HG02852 (cell line): Measurements from ENCODE around the gene ZC3H6.

Source experiments
- ATAC-seq: cut with Tn5 transposase; IDR thresholded peaks from one replicate; pipeline ENCODE4 v1.9.1; 2021; ENCODE audit warnings: mild to moderate bottlenecking, moderate library complexity; ENCODE audit not compliant: unreplicated experiment

Gene ZC3H6

GRCh38 chr2:112275311-112275886 lies at the start of gene ZC3H6:
Gene ZC3H6, plus strand, starts transcription at chr2:112275597. Its CDS starts 398 bp downstream, at chr2:112275995.
- peak; percentile 93 for ATAC-seq

- no peak for ATAC-seq
Observed at GRCh38 chr2:112229348-112229747, 46.0 kb upstream of the ZC3H6 start.

GRCh38 chr2:112230371-112230770 lies 45.0 kb upstream of the ZC3H6 start:
- ATAC-seq = no peak

GRCh38 chr2:112239862-112240261 lies 35.5 kb upstream of the ZC3H6 start:
- ATAC-seq = no peak

GRCh38 chr2:112242384-112242783 lies 33.0 kb upstream of the ZC3H6 start:
- ATAC-seq = no peak

GRCh38 chr2:112243233-112243632 lies 32.2 kb upstream of the ZC3H6 start:
- ATAC-seq = no peak

GRCh38 chr2:112244854-112245253 lies 30.5 kb upstream of the ZC3H6 start:
- no peak for ATAC-seq

- no peak for ATAC-seq
Observed at GRCh38 chr2:112251271-112251670, 24.1 kb upstream of the ZC3H6 start.

- no peak for ATAC-seq
Observed at GRCh38 chr2:112253261-112253815, 22.1 kb upstream of the ZC3H6 start.

GRCh38 chr2:112254466-112255240 lies 20.7 kb upstream of the ZC3H6 start, which contains the start of gene ZC3H8:
Gene ZC3H8, minus strand, starts transcription at chr2:112255042. Its CDS starts 61 bp downstream, at chr2:112254981.
- peak; percentile 90 for ATAC-seq

- no peak for ATAC-seq
Observed at GRCh38 chr2:112255875-112256274, 19.5 kb upstream of the ZC3H6 start.

GRCh38 chr2:112256654-112257053 lies 18.7 kb upstream of the ZC3H6 start:
- ATAC-seq = no peak

GRCh38 chr2:112257575-112257974 lies 17.8 kb upstream of the ZC3H6 start:
- no peak for ATAC-seq

GRCh38 chr2:112259509-112260294 lies 15.7 kb upstream of the ZC3H6 start:
- peak; percentile 45 for ATAC-seq

GRCh38 chr2:112260295-112260625 lies 15.1 kb upstream of the ZC3H6 start:
- no peak for ATAC-seq

GRCh38 chr2:112262876-112263275 lies 12.5 kb upstream of the ZC3H6 start:
- ATAC-seq = no peak

- ATAC-seq = no peak
Observed at GRCh38 chr2:112268547-112268946, 6.8 kb upstream of the ZC3H6 start.

GRCh38 chr2:112272669-112273068 lies 2.7 kb upstream of the ZC3H6 start:
- ATAC-seq = no peak

- no peak for ATAC-seq
Observed at GRCh38 chr2:112273349-112273748, 2.0 kb upstream of the ZC3H6 start.

- ATAC-seq = peak; percentile 55
Observed at GRCh38 chr2:112275887-112276773, 733 bp downstream of the ZC3H6 start.
